H9 (cell line): ENCODE results near the gene CTNS. TPM values are rescaled to one million over a fixed set of nuclear protein-coding genes. Genes with fewer than 3 reads are reported as not detected.

ENCODE experiments used
- DNase-seq: peaks from one replicate; pipeline ENCODE4 v3.0.0-alpha.2; 2017
- H2AFZ ChIP-seq: one replicate; pipeline ENCODE4 v1.6.1; 2013; ENCODE audit warnings: mild to moderate bottlenecking, low read length, control low read depth, moderate library complexity
- H2AK5ac ChIP-seq: 2 replicates; pipeline ENCODE4 v1.6.1; 2013; ENCODE audit warnings: low read length, control low read depth, mixed read lengths; ENCODE audit not compliant: insufficient read length
- H2BK120ac ChIP-seq: one replicate; pipeline ENCODE4 v1.6.1; 2013; ENCODE audit warnings: low read depth, mild to moderate bottlenecking, low read length, control low read depth, inconsistent platforms; ENCODE audit not compliant: poor library complexity, severe bottlenecking
- H2BK12ac ChIP-seq: 2 replicates; pipeline ENCODE4 v1.6.1; 2013; ENCODE audit warnings: low read length, control low read depth, mixed read lengths, low read depth; ENCODE audit not compliant: insufficient read length
- H2BK15ac ChIP-seq: 2 replicates; pipeline ENCODE4 v1.6.1; 2013; ENCODE audit warnings: low read depth, low read length, control low read depth
- H2BK20ac ChIP-seq: one replicate; pipeline ENCODE4 v1.6.1; 2013; ENCODE audit warnings: low read depth, mild to moderate bottlenecking, low read length, control low read depth, inconsistent platforms; ENCODE audit not compliant: poor library complexity, severe bottlenecking
- H2BK5ac ChIP-seq: 2 replicates; pipeline ENCODE4 v1.6.1; 2013; ENCODE audit warnings: low read length, control low read depth, mixed read lengths; ENCODE audit not compliant: insufficient read length
- H3K14ac ChIP-seq: 2 replicates; pipeline ENCODE4 v1.6.1; 2013; ENCODE audit warnings: low read length, control low read depth; ENCODE audit not compliant: insufficient read depth
- H3K18ac ChIP-seq: 2 replicates; pipeline ENCODE4 v1.6.1; 2013; ENCODE audit warnings: low read depth, mild to moderate bottlenecking, mixed read lengths, low read length, control low read depth; ENCODE audit not compliant: insufficient read length
- H3K23ac ChIP-seq: 2 replicates; pipeline ENCODE4 v1.6.1; 2013; ENCODE audit warnings: low read length, control low read depth, mixed read lengths, low read depth; ENCODE audit not compliant: insufficient read length
- H3K23me2 ChIP-seq: 2 replicates; pipeline ENCODE4 v1.6.1; 2013; ENCODE audit warnings: low read depth, mild to moderate bottlenecking, mixed read lengths, low read length, control low read depth; ENCODE audit not compliant: insufficient read length, poor library complexity, severe bottlenecking
- H3K27ac ChIP-seq: 2 replicates; pipeline ENCODE4 v1.5.1; 2013; ENCODE audit warnings: low read length, control low read depth, mixed read lengths, low read depth; ENCODE audit not compliant: insufficient read length
- H3K27me3 ChIP-seq: 2 replicates; pipeline ENCODE4 v1.6.1; 2013; ENCODE audit warnings: low read length, control low read depth, inconsistent platforms; ENCODE audit not compliant: insufficient read depth
- H3K4ac ChIP-seq: 2 replicates; pipeline ENCODE4 v1.6.1; 2013; ENCODE audit warnings: low read depth, mild to moderate bottlenecking, control low read depth, inconsistent platforms, low read length, moderate library complexity
- H3K4me1 ChIP-seq: 2 replicates; pipeline ENCODE4 v1.6.1; 2013; ENCODE audit warnings: low read length, control low read depth, inconsistent platforms; ENCODE audit not compliant: insufficient read depth
- H3K4me2 ChIP-seq: 2 replicates; pipeline ENCODE4 v1.6.1; 2013; ENCODE audit warnings: low read length, control low read depth, mixed read lengths; ENCODE audit not compliant: insufficient read length, insufficient read depth
- H3K56ac ChIP-seq: 2 replicates; pipeline ENCODE4 v1.6.1; 2013; ENCODE audit warnings: low read depth, mild to moderate bottlenecking, mixed read lengths, low read length, control low read depth; ENCODE audit not compliant: insufficient read length
- H3K79me1 ChIP-seq: 2 replicates; pipeline ENCODE4 v1.6.1; 2013; ENCODE audit warnings: low read depth, mild to moderate bottlenecking, moderate library complexity, low read length, control low read depth, inconsistent platforms; ENCODE audit not compliant: insufficient read depth, poor library complexity, severe bottlenecking
- H3K79me2 ChIP-seq: 2 replicates; pipeline ENCODE4 v1.6.1; 2013; ENCODE audit warnings: low read length, control low read depth, inconsistent platforms; ENCODE audit not compliant: insufficient read depth
- H3K9ac ChIP-seq: 2 replicates; pipeline ENCODE4 v1.6.1; 2013; ENCODE audit warnings: low read length, control low read depth, mixed read lengths; ENCODE audit not compliant: insufficient read length; ENCODE audit errors: extremely low read depth
- H3K9me3 ChIP-seq: one replicate; pipeline ENCODE4 v1.6.1; 2013; ENCODE audit warnings: low read depth, low read length, inconsistent platforms; ENCODE audit not compliant: control insufficient read depth
- H3T11ph ChIP-seq: one replicate; pipeline ENCODE4 v1.6.1; 2013; ENCODE audit warnings: mild to moderate bottlenecking, low read length, control low read depth, inconsistent platforms
- H4K20me1 ChIP-seq: one replicate; pipeline ENCODE4 v1.6.1; 2013; ENCODE audit not compliant: control insufficient read depth, insufficient read length, insufficient read depth
- H4K5ac ChIP-seq: 2 replicates; pipeline ENCODE4 v1.6.1; 2013; ENCODE audit warnings: low read depth, mild to moderate bottlenecking, mixed read lengths, low read length, control low read depth; ENCODE audit not compliant: insufficient read length
- H4K8ac ChIP-seq: replicated peaks from 2 replicates; pipeline ENCODE4 v1.6.1; 2013; ENCODE audit warnings: low read length, control low read depth, mixed read lengths, low read depth; ENCODE audit not compliant: insufficient read length
- H4K91ac ChIP-seq: 2 replicates; pipeline ENCODE4 v1.6.1; 2013; ENCODE audit warnings: low read depth, mild to moderate bottlenecking, moderate library complexity, mixed read lengths, low read length, control low read depth; ENCODE audit not compliant: insufficient read length
- H3K27ac Mint-ChIP-seq, 3 experiments: 2 replicates in 2 of 3; 3 replicates in 1 of 3; pipeline ENCODE4 v1.8.0; 2020 to 2021; ENCODE audit warnings: mixed read lengths in 3 of 3, mild to moderate bottlenecking in 1 of 3, moderate library complexity in 1 of 3
- H3K27me3 Mint-ChIP-seq: 2 replicates; pipeline ENCODE4 v1.8.0; 2021; ENCODE audit warnings: low read depth, mild to moderate bottlenecking, moderate library complexity, mixed read lengths
- H3K36me3 Mint-ChIP-seq, 3 experiments: 2 replicates in 2 of 3; 3 replicates in 1 of 3; pipeline ENCODE4 v1.8.0; 2020 to 2021; ENCODE audit warnings: low read depth in 3 of 3, mixed read lengths in 3 of 3; ENCODE audit not compliant: insufficient read depth in 1 of 3
- H3K4me1 Mint-ChIP-seq, 2 experiments: 2 replicates each; pipeline ENCODE4 v1.8.0; 2020; ENCODE audit warnings: mixed read lengths in 2 of 2
- H3K4me3 Mint-ChIP-seq, 2 experiments: 2 replicates in 1 of 2; 3 replicates in 1 of 2; pipeline ENCODE4 v1.8.0; 2020 to 2021; ENCODE audit warnings: mild to moderate bottlenecking in 2 of 2, mixed read lengths in 2 of 2, moderate library complexity in 1 of 2
- H3K9me3 Mint-ChIP-seq, 2 experiments: 2 replicates in 1 of 2; 3 replicates in 1 of 2; pipeline ENCODE4 v1.8.0; 2020; ENCODE audit warnings: mild to moderate bottlenecking in 2 of 2, mixed read lengths in 2 of 2, moderate library complexity in 1 of 2
- CTCF ChIP-seq: fragments of 200-600 bp; sonication (generic); conservative IDR thresholded peaks from 3 replicates; pipeline ENCODE4 v1.8.0; 2021; ENCODE audit warnings: antibody characterized with exemption, mild to moderate bottlenecking
- WGBS: extraction: QIAGEN DNeasy Blood & Tissue Kit; methylation state at CpG from one replicate; pipeline ENCODE4 v1.1.7; 2013; ENCODE audit warnings: missing lambda C conversion rate, low lambda C conversion rate, mixed read lengths; ENCODE audit not compliant: insufficient read length; ENCODE audit errors: extremely low coverage; 5-methylcytosine and 5-hydroxymethylcytosine counted together
- total RNA-seq: library from RNA; stranded (reverse); gene quantifications from 2 replicates; pipeline ENCODE4 v1.2.1, GENCODE V29; 2021

The CTNS gene
- total RNA-seq, 1 experiment from 2014 or later = 12.8 TPM

- Histone ChIP-seq H3K79me1 (no peaks in the 10 kb centered on the region), H2BK12ac (no peak overlapping the region), H3K18ac (no peak overlapping the region), H2AFZ (no peak overlapping the region), H3K56ac (no peak overlapping the region), H4K20me1 (no peaks in the 10 kb centered on the region), H2BK15ac (no peak overlapping the region), H4K91ac (no peak overlapping the region), H3K23ac (no peak overlapping the region), H2AK5ac (no peak overlapping the region), H3K27me3 (no peaks in the 10 kb centered on the region), H3K4ac (no peak overlapping the region), H2BK20ac (no peak overlapping the region), H4K5ac (no peak overlapping the region), H2BK5ac (no peak overlapping the region), H3K4me2 (no peak overlapping the region), H4K8ac (no peak overlapping the region), H3K27ac (no peak overlapping the region), H2BK120ac (no peak overlapping the region), H3K14ac (no peak overlapping the region), H3K9me3 (no peaks in the 10 kb centered on the region), H3T11ph (no peak overlapping the region), H3K4me1 (no peaks in the 10 kb centered on the region), H3K79me2 (no peaks in the 10 kb centered on the region), H3K9ac (no peak overlapping the region), H3K23me2 (no peaks in the 10 kb centered on the region)
- WGBS = no CpG with 5 or more reads among the region's 15 CpGs
- Mint-ChIP-seq H3K4me3 (no peak overlapping the region), H3K4me1 (peaks cover 2% of the 10 kb centered on the region in 2 experiments; a peak in 3 of 4 replicates), H3K27ac (peak overlapping the region in 1 of 3 experiments; percentile 18; a peak in 1 of 7 replicates), H3K27me3 (no peaks in the 10 kb centered on the region), H3K9me3 (no peaks in the 10 kb centered on the region), H3K36me3 (peaks cover 8 to 35% (median 33%) of the 10 kb centered on the region in 3 experiments; a peak in 6 of 7 replicates)
- TF ChIP-seq CTCF = no peak
- DNase-seq = no peak
These were observed 46.3 kb upstream of the CTNS start for GRCh38 chr17:3590231-3590630.
